ENCODE measurements around the gene OLFM1. TPM values are rescaled to one million over a fixed set of nuclear protein-coding genes. Genes with fewer than 3 reads are reported as not detected.
"Not testable (repeated sequence)": the region's sequence is repeated elsewhere in the genome, so short reads cannot be mapped to it uniquely, and the experiment has no call there.

OLFM1 gene
- total and polyA plus RNA-seq, 2 donors (not counting 1 experiment from before 2014, with no cell fraction given) = 0.07 TPM; not detected in 1

DNA sequence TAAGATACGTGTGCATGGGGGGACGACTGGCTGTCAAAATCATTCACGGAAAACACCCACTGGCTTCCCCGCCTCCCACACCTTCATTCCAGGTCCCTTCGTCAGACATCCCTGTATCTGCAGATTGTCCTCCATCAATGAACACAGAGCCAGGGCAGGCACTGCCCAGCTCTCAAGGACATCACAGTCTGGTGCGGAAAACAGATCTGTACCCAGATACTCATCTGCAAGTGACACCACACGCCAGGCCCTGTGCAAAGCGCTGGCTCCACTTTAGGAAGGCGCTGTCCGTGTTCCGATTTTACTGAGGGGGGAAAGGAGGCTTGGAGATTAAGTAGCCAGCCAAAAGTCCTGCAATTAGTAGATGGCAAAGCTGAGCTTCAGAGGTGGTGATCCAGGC, 72.3 kb downstream of the OLFM1 start:
- no peaks in the 10 kb centered on the region for H3K36me3 ChIP-seq (replicated peaks in 1 of 2; ENCODE audit: control extremely low read depth in 1 of 2, control insufficient read depth in 1 of 2, extremely low read depth in 1 of 2, insufficient read depth in 2 of 2, low read length in 1 of 2)
- peaks cover 0 to 3% (median 0%) of the 10 kb centered on the region in 3 donors for H3K9me3 ChIP-seq (ENCODE audit: control extremely low read depth in 1 of 3, control insufficient read depth in 2 of 3, insufficient read depth in 1 of 3, low read length in 2 of 3)
- no peak overlapping the region for H3K27ac ChIP-seq (ENCODE audit: low read length in 2 of 2)
- no peaks in the 10 kb centered on the region for H3K4me1 ChIP-seq (ENCODE audit: control insufficient read depth in 2 of 2, insufficient read depth in 2 of 2, low read length in 2 of 2)
- peaks cover 0 to 7% (median 0%) of the 10 kb centered on the region in 4 experiments for H3K27me3 ChIP-seq (replicated peaks in 1 of 4; ENCODE audit: control extremely low read depth in 1 of 4, control insufficient read depth in 3 of 4, insufficient read depth in 4 of 4, low read length in 3 of 4)
- TF ChIP-seq, protein P1, sequence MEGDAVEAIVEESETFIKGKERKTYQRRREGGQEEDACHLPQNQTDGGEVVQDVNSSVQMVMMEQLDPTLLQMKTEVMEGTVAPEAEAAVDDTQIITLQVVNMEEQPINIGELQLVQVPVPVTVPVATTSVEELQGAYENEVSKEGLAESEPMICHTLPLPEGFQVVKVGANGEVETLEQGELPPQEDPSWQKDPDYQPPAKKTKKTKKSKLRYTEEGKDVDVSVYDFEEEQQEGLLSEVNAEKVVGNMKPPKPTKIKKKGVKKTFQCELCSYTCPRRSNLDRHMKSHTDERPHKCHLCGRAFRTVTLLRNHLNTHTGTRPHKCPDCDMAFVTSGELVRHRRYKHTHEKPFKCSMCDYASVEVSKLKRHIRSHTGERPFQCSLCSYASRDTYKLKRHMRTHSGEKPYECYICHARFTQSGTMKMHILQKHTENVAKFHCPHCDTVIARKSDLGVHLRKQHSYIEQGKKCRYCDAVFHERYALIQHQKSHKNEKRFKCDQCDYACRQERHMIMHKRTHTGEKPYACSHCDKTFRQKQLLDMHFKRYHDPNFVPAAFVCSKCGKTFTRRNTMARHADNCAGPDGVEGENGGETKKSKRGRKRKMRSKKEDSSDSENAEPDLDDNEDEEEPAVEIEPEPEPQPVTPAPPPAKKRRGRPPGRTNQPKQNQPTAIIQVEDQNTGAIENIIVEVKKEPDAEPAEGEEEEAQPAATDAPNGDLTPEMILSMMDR (IDR thresholded peaks at IDR 0.05) = no peak
- no peak for TF ChIP-seq EZH2 (IDR thresholded peaks at IDR 0.05; ENCODE audit: borderline replicate concordance, insufficient read depth, low read depth, low read length, poor library complexity, severe bottlenecking)
- WGBS (ENCODE audit: insufficient coverage) = 90% methylated on average over 10 of the region's 11 CpGs
- no peak overlapping the region for H3K4me2 ChIP-seq (replicated peaks; ENCODE audit: low read depth, low read length, poor library complexity, severe bottlenecking)
- Mint-ChIP-seq H3K4me1 (no peaks in the 10 kb centered on the region), H3K27me3 (peaks cover 9% of the 10 kb centered on the region), H3K27ac (no peak overlapping the region), H3K9me3 (ENCODE audit: insufficient read depth) (no peaks in the 10 kb centered on the region), H3K4me3 (no peak overlapping the region)
- intact Hi-C loops (cut with micrococcal nuclease) = no loop called here
- ChIA-PET POLR2A (no interaction called here), CTCF (no interaction called here)
- H3K4me3 ChIP-seq (ENCODE audit: control extremely low read depth in 1 of 5, extremely low read depth in 1 of 5, insufficient read depth in 1 of 5, low read depth in 2 of 5, low read length in 4 of 5) = no peak overlapping the region
- no peak overlapping the region for H2AFZ ChIP-seq (ENCODE audit: insufficient read depth, low read depth, low read length, poor library complexity, severe bottlenecking)
- ATAC-seq (ENCODE audit: low read depth) (no peak), DNase-seq (no peak)
- H3K9ac ChIP-seq (ENCODE audit: low read length) = no peak overlapping the region
- H3K79me2 ChIP-seq (ENCODE audit: control insufficient read depth, insufficient read depth, low read length) = no peaks in the 10 kb centered on the region
- no peaks in the 10 kb centered on the region for H4K20me1 ChIP-seq (ENCODE audit: control insufficient read depth, insufficient read depth, low read length, poor library complexity, severe bottlenecking)

DNA sequence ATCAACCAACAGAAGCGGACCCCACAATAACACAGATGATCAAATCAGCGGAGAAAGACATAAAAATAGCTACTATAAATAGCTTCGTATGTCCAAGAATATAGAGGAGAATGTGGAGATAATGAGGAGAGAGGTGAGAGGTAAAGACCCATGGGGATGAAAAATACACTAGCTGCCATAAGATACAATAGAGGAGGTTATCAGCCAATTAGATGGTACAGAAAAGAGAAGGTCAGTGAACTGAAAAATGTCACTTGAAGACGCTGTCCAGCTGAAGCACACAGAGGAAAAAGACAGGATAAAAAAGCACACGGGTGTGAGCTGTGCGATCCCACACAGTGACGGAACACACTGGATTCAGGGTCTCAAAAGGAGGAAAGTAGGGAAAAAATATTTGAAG, 73.4 kb downstream of the OLFM1 start:
- Histone ChIP-seq H3K79me2 (ENCODE audit: control insufficient read depth, insufficient read depth, low read length) (no peaks in the 10 kb centered on the region), H3K4me1 (ENCODE audit: control insufficient read depth in 2 of 2, insufficient read depth in 2 of 2, low read length in 2 of 2) (no peaks in the 10 kb centered on the region), H3K36me3 (replicated peaks in 1 of 2; ENCODE audit: control extremely low read depth in 1 of 2, control insufficient read depth in 1 of 2, extremely low read depth in 1 of 2, insufficient read depth in 2 of 2, low read length in 1 of 2) (no peaks in the 10 kb centered on the region), H3K9ac (ENCODE audit: low read length) (no peak overlapping the region), H3K27me3 (replicated peaks in 1 of 4; ENCODE audit: control extremely low read depth in 1 of 4, control insufficient read depth in 3 of 4, insufficient read depth in 4 of 4, low read length in 3 of 4) (peaks cover 0 to 4% (median 0%) of the 10 kb centered on the region in 4 experiments), H3K27ac (ENCODE audit: low read length in 2 of 2) (no peak overlapping the region), H2AFZ (ENCODE audit: insufficient read depth, low read depth, low read length, poor library complexity, severe bottlenecking) (no peak overlapping the region), H3K4me3 (ENCODE audit: control extremely low read depth in 1 of 5, extremely low read depth in 1 of 5, insufficient read depth in 1 of 5, low read depth in 2 of 5, low read length in 4 of 5) (no peak overlapping the region), H3K9me3 (ENCODE audit: control extremely low read depth in 1 of 3, control insufficient read depth in 2 of 3, insufficient read depth in 1 of 3, low read length in 2 of 3) (peaks cover 0 to 3% (median 0%) of the 10 kb centered on the region in 3 donors), H4K20me1 (ENCODE audit: control insufficient read depth, insufficient read depth, low read length, poor library complexity, severe bottlenecking) (no peaks in the 10 kb centered on the region), H3K4me2 (replicated peaks; ENCODE audit: low read depth, low read length, poor library complexity, severe bottlenecking) (no peak overlapping the region)
- H3K9me3 Mint-ChIP-seq (ENCODE audit: insufficient read depth) = no peaks in the 10 kb centered on the region
- ChIA-PET POLR2A (no interaction called here), CTCF (no interaction called here)
- no peak for TF ChIP-seq EZH2 (IDR thresholded peaks at IDR 0.05; ENCODE audit: borderline replicate concordance, insufficient read depth, low read depth, low read length, poor library complexity, severe bottlenecking)
- TF ChIP-seq, protein P1 (IDR thresholded peaks at IDR 0.05) = no peak
- H3K27ac Mint-ChIP-seq = no peak overlapping the region
- H3K4me3 Mint-ChIP-seq = no peak overlapping the region
- H3K4me1 Mint-ChIP-seq = no peaks in the 10 kb centered on the region
- DNase-seq = no peak
- 88% methylated on average over 1 of the region's 7 CpGs for WGBS (ENCODE audit: insufficient coverage)
- H3K27me3 Mint-ChIP-seq = peaks cover 11% of the 10 kb centered on the region
- intact Hi-C loops (cut with micrococcal nuclease) = no loop called here
- no peak for ATAC-seq (ENCODE audit: low read depth)

DNA sequence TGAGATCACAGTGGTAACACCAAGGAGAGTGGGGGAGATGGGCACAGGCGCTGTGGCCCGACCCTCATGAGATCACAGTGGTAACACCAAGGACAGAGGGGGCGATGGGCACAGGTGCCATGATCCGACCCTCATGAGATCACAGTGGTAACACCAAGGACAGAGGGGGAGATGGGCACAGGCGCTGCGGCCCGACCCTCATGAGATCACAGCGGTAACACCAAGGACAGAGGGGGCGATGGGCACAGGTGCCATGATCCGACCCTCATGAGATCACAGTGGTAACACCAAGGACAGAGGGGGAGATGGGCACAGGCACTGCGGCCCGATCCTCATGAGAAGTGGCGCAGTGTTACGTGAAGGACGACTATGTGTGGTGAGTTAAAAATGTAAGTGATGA, 75.1 kb downstream of the OLFM1 start:
- H2AFZ ChIP-seq (ENCODE audit: insufficient read depth, low read depth, low read length, poor library complexity, severe bottlenecking); intact Hi-C loops (cut with micrococcal nuclease): not testable (repeated sequence)

More for the DNA sequence above, 75.1 kb downstream of the OLFM1 start:
- H3K27me3 ChIP-seq (replicated peaks in 1 of 4; ENCODE audit: control extremely low read depth in 1 of 4, control insufficient read depth in 3 of 4, insufficient read depth in 4 of 4, low read length in 3 of 4); H3K79me2 ChIP-seq (ENCODE audit: control insufficient read depth, insufficient read depth, low read length); H4K20me1 ChIP-seq (ENCODE audit: control insufficient read depth, insufficient read depth, low read length, poor library complexity, severe bottlenecking); H3K9me3 Mint-ChIP-seq (ENCODE audit: insufficient read depth); H3K27me3 Mint-ChIP-seq; H3K9me3 ChIP-seq (ENCODE audit: control extremely low read depth in 1 of 3, control insufficient read depth in 2 of 3, insufficient read depth in 1 of 3, low read length in 2 of 3); POLR2A ChIA-PET; H3K36me3 ChIP-seq (replicated peaks in 1 of 2; ENCODE audit: control extremely low read depth in 1 of 2, control insufficient read depth in 1 of 2, extremely low read depth in 1 of 2, insufficient read depth in 2 of 2, low read length in 1 of 2); H3K4me1 Mint-ChIP-seq; H3K4me2 ChIP-seq (replicated peaks; ENCODE audit: low read depth, low read length, poor library complexity, severe bottlenecking); H3K4me1 ChIP-seq (ENCODE audit: control insufficient read depth in 2 of 2, insufficient read depth in 2 of 2, low read length in 2 of 2); H3K27ac Mint-ChIP-seq; CTCF ChIA-PET; H3K9ac ChIP-seq (ENCODE audit: low read length); DNase-seq; H3K4me3 ChIP-seq (ENCODE audit: control extremely low read depth in 1 of 5, extremely low read depth in 1 of 5, insufficient read depth in 1 of 5, low read depth in 2 of 5, low read length in 4 of 5); H3K27ac ChIP-seq (ENCODE audit: low read length in 2 of 2); ATAC-seq (ENCODE audit: low read depth); H3K4me3 Mint-ChIP-seq: not testable (repeated sequence)
- 93% methylated on average over 10 of the region's 15 CpGs for WGBS (ENCODE audit: insufficient coverage)
